Subcutaneous abdominal adipose tissue (tissue), 5 donors: ENCODE results near the gene AOAH.

Experiments used
- H3K27ac ChIP-seq: one replicate; pipeline ENCODE4 v1.7.0; 2013; ENCODE audit warnings: low read depth, mild to moderate bottlenecking, inconsistent platforms, low read length, moderate library complexity
- H3K27me3 ChIP-seq, 5 donors: one replicate each; pipeline ENCODE4 v1.7.0; 2013; ENCODE audit warnings: low read length in 5 of 5, inconsistent platforms in 1 of 5; ENCODE audit not compliant: control insufficient read depth in 5 of 5, insufficient read depth in 4 of 5
- H3K36me3 ChIP-seq, 5 donors: one replicate each; pipeline ENCODE4 v1.7.0; 2013; ENCODE audit warnings: low read length in 5 of 5; ENCODE audit not compliant: control insufficient read depth in 5 of 5, insufficient read depth in 5 of 5
- H3K4me1 ChIP-seq, 5 donors: one replicate each; pipeline ENCODE4 v1.7.0; 2013; ENCODE audit warnings: low read length in 5 of 5, mild to moderate bottlenecking in 3 of 5, moderate library complexity in 1 of 5; ENCODE audit not compliant: control insufficient read depth in 5 of 5, insufficient read depth in 5 of 5
- H3K4me3 ChIP-seq, 5 donors: one replicate each; pipeline ENCODE4 v1.7.0; 2013; ENCODE audit warnings: low read length in 5 of 5, low read depth in 1 of 5
- H3K9ac ChIP-seq, 5 donors: one replicate each; pipeline ENCODE4 v1.7.0; 2013; ENCODE audit warnings: low read length in 5 of 5, mild to moderate bottlenecking in 4 of 5, moderate library complexity in 3 of 5
- H3K9me3 ChIP-seq, 5 donors: one replicate each; pipeline ENCODE4 v1.7.0; 2013; ENCODE audit warnings: low read length in 5 of 5; ENCODE audit not compliant: control insufficient read depth in 5 of 5
- donor health status: healthy.
- donor health status: healthy.
- donor health status: healthy.
- donor health status: healthy.
- donor health status: healthy.

Gene AOAH

DNA sequence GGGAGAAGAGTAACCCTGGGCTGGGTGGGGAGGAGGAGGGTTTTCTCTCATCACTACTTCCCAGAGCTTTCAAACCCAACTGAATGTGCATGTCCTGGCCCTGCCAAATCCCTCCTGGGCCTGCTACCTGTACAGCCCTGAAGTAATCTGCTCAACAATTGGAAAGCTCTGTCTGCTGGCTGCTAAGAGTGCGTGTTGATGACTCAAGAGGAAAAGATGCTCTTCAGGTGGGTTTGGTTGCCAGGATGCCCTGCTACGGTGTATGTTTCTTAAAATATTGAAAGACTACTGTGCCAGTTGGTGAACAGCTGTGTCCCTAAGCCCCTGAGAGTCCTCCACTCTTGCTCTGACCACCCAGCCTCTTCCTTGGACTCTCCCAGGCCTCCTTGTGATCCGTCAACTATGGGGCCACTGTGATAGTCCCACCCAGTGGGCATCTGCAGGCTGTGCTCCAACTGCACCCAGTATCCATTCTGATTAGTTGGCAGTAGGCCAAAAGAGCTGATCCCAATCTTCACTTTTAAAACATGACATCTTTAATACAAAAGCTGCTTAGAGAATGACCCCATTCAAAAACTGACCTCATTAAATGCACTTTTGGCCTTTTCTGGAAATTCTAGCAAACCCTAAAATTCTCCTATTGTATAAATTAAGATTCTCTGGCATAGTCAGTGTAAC, 85.6 kb downstream of the AOAH start:
- Histone ChIP-seq H3K4me3 (no peak overlapping the region), H3K27me3 (no peaks in the 10 kb centered on the region), H3K36me3 (peaks cover 0 to 8% (median 0%) of the 10 kb centered on the region in 5 donors), H3K9me3 (no peaks in the 10 kb centered on the region), H3K9ac (no peak overlapping the region), H3K4me1 (no peaks in the 10 kb centered on the region), H3K27ac (no peak overlapping the region)

DNA sequence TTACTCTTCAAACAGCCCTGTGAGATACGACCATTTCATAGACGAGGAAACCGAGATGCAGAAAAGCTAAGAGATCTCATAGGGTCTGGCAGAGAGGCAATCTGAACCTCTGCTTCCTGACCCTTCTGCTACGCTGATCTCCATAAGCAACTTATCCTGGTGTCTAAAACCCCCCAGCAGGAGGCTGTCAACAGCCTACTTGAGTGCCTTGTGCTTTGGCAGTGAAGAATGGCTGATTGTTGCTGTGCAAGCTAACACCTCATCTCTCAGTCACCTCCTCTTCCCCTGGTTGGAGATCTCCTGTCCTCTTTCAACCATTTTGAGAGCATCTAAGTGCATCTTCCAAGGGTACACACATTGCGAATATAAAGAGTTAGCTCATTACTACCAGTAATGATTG, 86.2 kb downstream of the AOAH start:
- Histone ChIP-seq H3K9me3 (no peaks in the 10 kb centered on the region), H3K27me3 (peaks cover 0 to 1% (median 0%) of the 10 kb centered on the region in 5 donors), H3K4me3 (no peak overlapping the region), H3K4me1 (no peaks in the 10 kb centered on the region), H3K27ac (no peak overlapping the region), H3K36me3 (peaks cover 0 to 11% (median 0%) of the 10 kb centered on the region in 5 donors), H3K9ac (no peak overlapping the region)

DNA sequence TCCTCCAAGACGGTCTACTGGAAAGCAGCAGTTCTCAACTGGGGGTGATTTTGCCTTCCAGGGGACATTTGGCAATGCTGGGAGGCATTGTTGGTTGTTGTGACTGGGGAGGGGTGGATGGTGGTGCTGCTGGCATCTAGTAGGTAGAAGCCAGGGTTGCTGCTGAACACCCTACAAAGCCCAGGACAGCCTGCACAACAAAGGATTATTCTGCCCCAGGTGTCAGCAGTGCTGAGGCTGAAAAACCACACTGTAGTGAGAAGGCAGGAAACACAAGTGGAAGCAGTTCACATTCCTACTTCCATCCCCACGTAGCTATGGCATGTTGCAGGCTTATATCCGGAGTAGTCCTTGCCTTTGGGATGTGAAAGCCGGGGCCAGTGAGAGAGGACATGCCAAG, 86.9 kb downstream of the AOAH start:
- no peak overlapping the region for H3K9ac ChIP-seq
- H3K27me3 ChIP-seq: peaks cover 0 to 3% (median 0%) of the 10 kb centered on the region in 5 donors
- peaks cover 0 to 15% (median 2%) of the 10 kb centered on the region in 5 donors for H3K36me3 ChIP-seq
- H3K27ac ChIP-seq: no peak overlapping the region
- no peaks in the 10 kb centered on the region for H3K9me3 ChIP-seq
- no peaks in the 10 kb centered on the region for H3K4me1 ChIP-seq
- H3K4me3 ChIP-seq: no peak overlapping the region

DNA sequence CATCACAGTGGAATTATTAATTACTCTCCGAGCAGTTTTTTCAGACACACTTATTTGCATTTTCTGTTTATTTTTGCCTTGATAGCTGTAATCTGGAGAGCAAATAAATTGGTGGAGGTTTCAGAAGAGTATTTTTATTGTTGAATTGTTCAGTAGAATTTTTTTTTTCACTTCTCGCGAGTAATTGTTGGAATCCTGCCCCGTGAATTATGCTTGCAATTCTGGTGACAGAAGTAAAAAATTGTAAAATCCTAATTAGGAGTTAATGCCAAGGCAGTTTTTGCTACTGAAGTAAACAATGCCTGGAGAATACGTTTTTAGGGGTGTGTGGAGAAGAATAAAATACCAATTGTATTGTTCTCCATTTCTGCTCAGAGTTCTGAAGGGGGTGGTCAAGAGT, 88.2 kb downstream of the AOAH start:
- Histone ChIP-seq H3K27ac (no peak overlapping the region), H3K4me1 (no peaks in the 10 kb centered on the region), H3K9ac (no peak overlapping the region), H3K4me3 (no peak overlapping the region), H3K9me3 (no peaks in the 10 kb centered on the region), H3K27me3 (peaks cover 0 to 3% (median 0%) of the 10 kb centered on the region in 5 donors), H3K36me3 (peaks cover 0 to 15% (median 2%) of the 10 kb centered on the region in 5 donors)

DNA sequence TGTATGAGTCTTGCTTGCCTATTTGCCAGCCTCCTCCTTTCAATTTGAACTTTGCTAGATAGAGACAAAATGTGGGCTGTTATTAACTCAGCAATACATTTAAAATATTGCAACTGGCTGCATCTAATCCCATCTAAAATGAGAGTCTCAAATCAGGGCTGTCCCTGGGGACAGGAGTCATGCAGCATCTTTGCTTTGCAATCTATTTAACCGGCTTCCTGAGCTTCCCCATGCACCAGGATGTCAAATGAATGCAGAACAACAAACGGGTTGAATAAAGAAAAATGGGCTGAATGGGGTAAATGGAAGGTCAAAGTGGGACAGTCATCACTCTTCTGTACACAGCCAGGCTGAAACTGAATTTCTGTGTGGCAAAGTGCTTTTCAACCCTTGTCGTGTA, 89.2 kb downstream of the AOAH start:
- Histone ChIP-seq H3K27me3 (peaks cover 0 to 3% (median 3%) of the 10 kb centered on the region in 5 donors), H3K36me3 (peaks cover 0 to 15% (median 2%) of the 10 kb centered on the region in 5 donors), H3K4me3 (no peak overlapping the region), H3K9me3 (no peaks in the 10 kb centered on the region), H3K4me1 (no peaks in the 10 kb centered on the region), H3K9ac (no peak overlapping the region), H3K27ac (no peak overlapping the region)

DNA sequence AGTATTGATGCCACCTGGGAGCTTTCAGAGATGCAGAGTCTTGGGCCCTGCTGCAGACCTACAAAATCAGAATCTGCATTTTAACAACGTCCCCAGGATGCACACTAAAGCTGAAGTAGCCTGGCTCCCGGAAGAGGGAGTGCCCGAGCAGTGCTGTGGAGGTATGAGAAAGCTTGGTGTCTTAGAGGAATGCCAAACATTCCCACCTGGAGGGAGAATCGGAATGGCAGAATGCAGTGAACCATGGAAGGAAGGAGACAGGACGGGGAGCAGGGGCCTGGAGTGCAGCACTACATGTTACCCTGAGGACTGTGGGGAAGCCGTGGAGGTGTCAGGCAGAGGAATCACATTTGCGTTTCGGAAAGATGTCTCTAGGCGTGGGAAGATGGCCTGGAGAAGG, 90.9 kb downstream of the AOAH start:
- H3K9ac ChIP-seq: no peak overlapping the region
- H3K9me3 ChIP-seq: no peaks in the 10 kb centered on the region
- no peak overlapping the region for H3K27ac ChIP-seq
- peaks cover 0 to 15% (median 2%) of the 10 kb centered on the region in 5 donors for H3K36me3 ChIP-seq
- H3K4me1 ChIP-seq: no peaks in the 10 kb centered on the region
- peaks cover 0 to 3% (median 3%) of the 10 kb centered on the region in 5 donors for H3K27me3 ChIP-seq
- H3K4me3 ChIP-seq: no peak overlapping the region

DNA sequence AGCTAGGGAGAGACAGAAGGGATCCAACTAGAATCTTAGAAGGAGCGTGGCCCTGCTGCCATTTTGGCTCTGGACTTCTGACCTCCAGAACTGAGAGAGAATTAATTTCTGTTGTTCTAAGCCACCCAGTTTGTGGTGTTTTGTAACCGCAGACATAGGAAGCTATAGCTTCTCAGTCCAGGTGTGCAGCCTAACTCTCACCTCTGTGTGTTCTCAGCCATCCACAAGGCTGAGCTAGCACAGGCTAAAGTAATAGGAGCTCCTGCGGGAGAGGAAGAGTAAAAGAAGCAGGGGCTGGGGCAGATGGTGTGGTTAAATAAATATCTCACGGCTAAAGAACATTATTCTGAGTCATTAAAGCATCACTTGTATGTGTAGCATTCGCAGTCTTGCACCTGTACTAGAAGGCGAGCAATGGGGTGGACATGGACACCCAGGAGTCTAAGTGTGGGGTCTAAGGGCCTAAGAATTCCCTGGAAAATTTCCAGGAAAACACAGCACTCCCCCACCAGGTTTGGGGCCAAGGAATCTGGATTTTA, 94.1 kb downstream of the AOAH start:
- peaks cover 0 to 3% (median 3%) of the 10 kb centered on the region in 5 donors for H3K27me3 ChIP-seq
- H3K36me3 ChIP-seq: peaks cover 0 to 7% (median 0%) of the 10 kb centered on the region in 5 donors
- H3K4me1 ChIP-seq: peaks cover 0 to 1% (median 0%) of the 10 kb centered on the region in 5 donors
- H3K27ac ChIP-seq: no peak overlapping the region
- H3K9me3 ChIP-seq: no peaks in the 10 kb centered on the region
- no peak overlapping the region for H3K4me3 ChIP-seq
- H3K9ac ChIP-seq: no peak overlapping the region

DNA sequence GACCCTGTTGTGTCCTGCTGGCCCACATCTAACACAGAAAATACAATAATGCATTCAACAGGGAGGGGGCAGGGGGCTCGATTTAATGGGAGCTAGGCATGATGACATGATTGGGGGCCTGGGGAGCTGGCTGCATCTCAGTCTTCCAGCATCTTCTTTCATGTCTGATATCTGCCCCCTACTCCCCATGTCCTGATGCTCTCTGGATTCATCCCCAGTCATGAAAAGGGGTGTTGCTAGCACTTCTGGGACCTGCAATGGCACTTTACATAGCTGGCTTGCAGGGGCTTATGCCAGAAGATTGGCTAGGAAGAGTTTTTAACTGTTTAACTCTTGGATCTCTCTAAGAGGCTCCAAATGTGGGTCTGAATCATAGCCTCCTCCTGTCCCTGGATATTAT, 94.9 kb downstream of the AOAH start:
- Histone ChIP-seq H3K27me3 (peaks cover 0 to 3% (median 3%) of the 10 kb centered on the region in 5 donors), H3K4me3 (no peak overlapping the region), H3K9me3 (no peaks in the 10 kb centered on the region), H3K4me1 (peaks cover 0 to 9% (median 3%) of the 10 kb centered on the region in 5 donors), H3K27ac (no peak overlapping the region), H3K9ac (no peak overlapping the region), H3K36me3 (peaks cover 0 to 7% (median 0%) of the 10 kb centered on the region in 5 donors)

DNA sequence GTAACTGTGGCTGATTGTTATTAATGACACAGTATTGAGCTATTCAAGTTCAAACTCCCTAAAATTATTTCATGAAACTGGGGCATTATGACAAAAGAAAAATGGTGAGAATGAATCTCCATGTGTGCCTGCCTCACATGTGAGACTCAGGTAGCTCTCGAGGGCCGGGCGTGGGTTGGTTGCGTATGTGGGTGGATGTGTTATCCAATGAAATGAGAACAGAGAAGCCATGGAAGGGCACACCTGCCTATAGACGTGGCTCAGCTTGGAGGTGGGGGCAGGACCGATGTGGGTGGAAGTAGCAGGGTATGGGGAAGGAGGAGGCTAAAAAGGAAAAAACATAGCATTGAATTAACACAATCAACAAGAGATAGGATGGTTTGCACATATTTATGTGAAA, 96.5 kb downstream of the AOAH start:
- Histone ChIP-seq H3K9me3 (no peaks in the 10 kb centered on the region), H3K4me1 (peaks cover 0 to 20% (median 15%) of the 10 kb centered on the region in 5 donors), H3K36me3 (peaks cover 0 to under 1% (median 0%) of the 10 kb centered on the region in 5 donors), H3K9ac (no peak overlapping the region), H3K4me3 (no peak overlapping the region), H3K27ac (no peak overlapping the region), H3K27me3 (peaks cover 0 to 3% (median 0%) of the 10 kb centered on the region in 5 donors)

DNA sequence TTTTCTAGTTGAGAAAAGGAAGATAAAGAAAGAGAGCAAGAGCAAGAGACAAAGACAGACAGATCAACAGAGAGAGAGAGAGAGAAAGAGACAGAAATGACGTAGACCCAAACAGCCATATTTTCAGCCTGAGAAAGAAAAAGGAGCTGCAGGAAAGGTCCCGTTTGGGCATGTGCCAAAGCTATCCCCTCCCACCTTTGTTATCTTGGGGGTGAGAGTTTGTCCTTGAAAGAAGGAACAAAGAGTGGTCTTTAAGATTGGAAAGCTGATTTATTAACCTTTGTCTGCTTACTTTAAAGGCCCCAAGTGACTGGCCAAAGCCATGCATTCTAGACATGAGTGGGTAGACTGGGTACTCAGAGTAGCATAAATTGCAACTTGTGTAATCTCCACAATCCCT, 98.2 kb downstream of the AOAH start:
- Histone ChIP-seq H3K36me3 (peaks cover 0 to 3% (median 0%) of the 10 kb centered on the region in 5 donors), H3K27me3 (peaks cover 0 to 3% (median 0%) of the 10 kb centered on the region in 5 donors), H3K27ac (no peak overlapping the region)

More for the DNA sequence above, 98.2 kb downstream of the AOAH start:
- Histone ChIP-seq H3K4me1 (peaks cover 0 to 24% (median 15%) of the 10 kb centered on the region in 5 donors), H3K9me3 (no peaks in the 10 kb centered on the region), H3K4me3 (no peak overlapping the region), H3K9ac (no peak overlapping the region)
